C4-2B (cell line): ENCODE data around the gene FDXACB1.

Experiments
- H3K27ac ChIP-seq: fragments of 450-650 bp; 2 replicates; pipeline ENCODE4 v1.5.1; 2017
- CTCF ChIP-seq: fragments of 450-650 bp; conservative IDR thresholded peaks from 2 replicates; pipeline ENCODE4 v1.5.1; 2017; ENCODE audit warnings: mild to moderate bottlenecking
- ZFX ChIP-seq: fragments of 450-650 bp; IDR thresholded peaks from 2 replicates; pipeline ENCODE4 v1.6.1; 2017

FDXACB1 gene

GRCh38 chr11:111870886-111871692 lies 7.9 kb downstream of the FDXACB1 start, which contains the start of gene ALG9:
Gene ALG9 (minus strand): TSS chr11:111871581. CDS start chr11:111871482, 99 bp downstream.
- peak; percentile 48 for TF ChIP-seq CTCF
- peak; percentile 87 for TF ChIP-seq ZFX
- H3K27ac ChIP-seq = peak within 1 kb of the TSS; percentile 90

GRCh38 chr11:111870522-111870885 lies 8.5 kb downstream of the FDXACB1 start:
- no peak for TF ChIP-seq ZFX
- TF ChIP-seq CTCF = no peak
- peak overlapping the region; percentile 90 for H3K27ac ChIP-seq

- TF ChIP-seq CTCF (no peak), ZFX (no peak)
- no peak overlapping the region for H3K27ac ChIP-seq
These were observed 8.9 kb downstream of the FDXACB1 start for GRCh38 chr11:111870113-111870512.

- H3K27ac ChIP-seq = no peak overlapping the region
These were observed 18.7 kb downstream of the FDXACB1 start for GRCh38 chr11:111860257-111860656.

GRCh38 chr11:111855506-111855905 lies 23.5 kb downstream of the FDXACB1 start:
- no peak overlapping the region for H3K27ac ChIP-seq
- TF ChIP-seq CTCF = no peak
- TF ChIP-seq ZFX = no peak

More at GRCh38 chr11:111860257-111860656, 18.7 kb downstream of the FDXACB1 start:
- TF ChIP-seq ZFX (no peak), CTCF (no peak)

- TF ChIP-seq CTCF (no peak), ZFX (no peak)
- no peak overlapping the region for H3K27ac ChIP-seq
These were observed 26.9 kb downstream of the FDXACB1 start for GRCh38 chr11:111852103-111852502.

- no peak overlapping the region for H3K27ac ChIP-seq
- TF ChIP-seq CTCF (peak; percentile 66), ZFX (no peak)
These were observed 27.3 kb downstream of the FDXACB1 start for GRCh38 chr11:111851636-111852035.
